Neuronal stem cell (in vitro differentiated cells): ENCODE data around the gene SLC10A4.

Experiments used
- DNase-seq: peaks from one replicate; pipeline ENCODE4 v3.0.0-alpha.2; 2013; ENCODE audit warnings: low spot score
- H2AFZ ChIP-seq: one replicate; pipeline ENCODE4 v1.6.1; 2013; ENCODE audit warnings: mild to moderate bottlenecking, low read length, inconsistent platforms
- H2AK5ac ChIP-seq: 2 replicates; pipeline ENCODE4 v1.6.1; 2013; ENCODE audit warnings: low read depth, mild to moderate bottlenecking, inconsistent platforms, low read length, moderate library complexity, mixed read lengths
- H2BK120ac ChIP-seq: 2 replicates; pipeline ENCODE4 v1.6.1; 2013; ENCODE audit warnings: low read depth, mild to moderate bottlenecking, inconsistent platforms, low read length, moderate library complexity, mixed read lengths
- H2BK12ac ChIP-seq: one replicate; pipeline ENCODE4 v1.6.1; 2013; ENCODE audit warnings: low read length, inconsistent platforms
- H2BK15ac ChIP-seq: 2 replicates; pipeline ENCODE4 v1.6.1; 2013; ENCODE audit warnings: mild to moderate bottlenecking, low read length, inconsistent platforms, mixed read lengths
- H2BK5ac ChIP-seq: one replicate; pipeline ENCODE4 v1.6.1; 2013; ENCODE audit warnings: inconsistent platforms, mild to moderate bottlenecking, low read length, moderate library complexity
- H3K14ac ChIP-seq: one replicate; pipeline ENCODE4 v1.6.1; 2013; ENCODE audit warnings: low read length, inconsistent platforms
- H3K18ac ChIP-seq: 2 replicates; pipeline ENCODE4 v1.6.1; 2013; ENCODE audit warnings: low read length, inconsistent platforms
- H3K23ac ChIP-seq: 2 replicates; pipeline ENCODE4 v1.6.1; 2013; ENCODE audit warnings: low read depth, mild to moderate bottlenecking, mixed read lengths, low read length, inconsistent platforms; ENCODE audit not compliant: poor library complexity
- H3K27ac ChIP-seq: replicated peaks from 3 replicates; pipeline ENCODE4 v1.5.1; 2013; ENCODE audit warnings: low read length, inconsistent platforms
- H3K27me3 ChIP-seq, 3 experiments: 2 replicates each; pipeline ENCODE4 v1.6.1; 2013; ENCODE audit warnings: low read length in 3 of 3, mild to moderate bottlenecking in 2 of 3, inconsistent platforms in 1 of 3, low read depth in 1 of 3, mixed read lengths in 1 of 3, moderate library complexity in 1 of 3; ENCODE audit not compliant: control insufficient read depth in 3 of 3, insufficient read depth in 3 of 3
- H3K36me3 ChIP-seq, 2 donors: replicated peaks in 1 of 2; 2 replicates each; pipeline ENCODE4 v1.6.1; 2013; ENCODE audit warnings: low read length in 2 of 2; ENCODE audit not compliant: control insufficient read depth in 2 of 2, insufficient read depth in 2 of 2
- H3K4ac ChIP-seq: 2 replicates; pipeline ENCODE4 v1.6.1; 2013; ENCODE audit warnings: inconsistent platforms, mild to moderate bottlenecking, low read length, moderate library complexity
- H3K4me1 ChIP-seq, 2 donors: 1 replicate in 1 of 2; 2 replicates in 1 of 2; pipeline ENCODE4 v1.6.1; 2013; ENCODE audit warnings: low read length in 2 of 2, low read depth in 1 of 2; ENCODE audit not compliant: control insufficient read depth in 2 of 2, insufficient read depth in 1 of 2
- H3K4me2 ChIP-seq: one replicate; pipeline ENCODE4 v1.6.1; 2013; ENCODE audit warnings: mild to moderate bottlenecking, low read length, inconsistent platforms; ENCODE audit not compliant: insufficient read depth, poor library complexity, severe bottlenecking
- H3K4me3 ChIP-seq, 2 donors: 2 replicates each; pipeline ENCODE4 v1.5.1; 2013; ENCODE audit warnings: low read length in 2 of 2, mild to moderate bottlenecking in 2 of 2, inconsistent platforms in 1 of 2, moderate library complexity in 1 of 2
- H3K79me1 ChIP-seq: one replicate; pipeline ENCODE4 v1.6.1; 2013; ENCODE audit warnings: low read depth, mild to moderate bottlenecking, inconsistent platforms, low read length, moderate library complexity
- H3K9ac ChIP-seq: one replicate; pipeline ENCODE4 v1.6.1; 2013; ENCODE audit warnings: mild to moderate bottlenecking, low read depth, low read length, inconsistent platforms; ENCODE audit not compliant: poor library complexity
- H3K9me3 ChIP-seq, 2 donors: replicated peaks in 1 of 2; 2 replicates each; pipeline versions ENCODE3 to v1.6.1; 2013; ENCODE audit warnings: low read length in 2 of 2, mild to moderate bottlenecking in 2 of 2, inconsistent platforms in 1 of 2, low read depth in 1 of 2, mixed read lengths in 1 of 2, moderate library complexity in 1 of 2; ENCODE audit not compliant: control insufficient read depth in 2 of 2, insufficient read depth in 1 of 2
- H4K8ac ChIP-seq: one replicate; pipeline ENCODE4 v1.6.1; 2013; ENCODE audit warnings: low read depth, mild to moderate bottlenecking, inconsistent platforms, low read length, moderate library complexity
- H4K91ac ChIP-seq: one replicate; pipeline ENCODE4 v1.6.1; 2013; ENCODE audit warnings: low read length, low read depth, mild to moderate bottlenecking, inconsistent platforms; ENCODE audit not compliant: poor library complexity
- WGBS, 2 donors: extraction: QIAGEN DNeasy Blood & Tissue Kit; methylation state at CpG; one replicate each; pipeline ENCODE4 v1.1.7; 2013; ENCODE audit warnings: missing lambda C conversion rate in 2 of 2, mixed read lengths in 1 of 2; ENCODE audit not compliant: insufficient read length in 2 of 2, insufficient replicate concordance in 1 of 2; ENCODE audit errors: extremely low coverage in 2 of 2; 5-methylcytosine and 5-hydroxymethylcytosine counted together

The SLC10A4 gene

GRCh38 chr4:48472794-48473193 is 10.3 kb upstream of the SLC10A4 start:
- no peak overlapping the region for H2AFZ ChIP-seq
- no peaks in the 10 kb centered on the region for H3K36me3 ChIP-seq
- H3K27ac ChIP-seq: no peak overlapping the region
- DNase-seq: no peak
- no peaks in the 10 kb centered on the region for H3K79me1 ChIP-seq
- H3K27me3 ChIP-seq: no peaks in the 10 kb centered on the region
- no peak overlapping the region for H2BK12ac ChIP-seq
- no peak overlapping the region for H3K4me2 ChIP-seq
- H2BK15ac ChIP-seq: no peak overlapping the region
- no peak overlapping the region for H2BK5ac ChIP-seq
- no peak overlapping the region for H3K14ac ChIP-seq
- no peak overlapping the region for H3K4ac ChIP-seq
- no peak overlapping the region for H3K4me3 ChIP-seq
- H2BK120ac ChIP-seq: no peak overlapping the region
- H3K9me3 ChIP-seq: no peaks in the 10 kb centered on the region
- H2AK5ac ChIP-seq: no peak overlapping the region
- H3K18ac ChIP-seq: no peak overlapping the region
- no peak overlapping the region for H3K23ac ChIP-seq
- no peak overlapping the region for H4K91ac ChIP-seq
- no peak overlapping the region for H3K9ac ChIP-seq
- WGBS, 2 donors: no CpG with 5 or more reads among the region's 1 CpG
- H4K8ac ChIP-seq: no peak overlapping the region
- peaks cover 2 to 14% of the 10 kb centered on the region in 2 donors for H3K4me1 ChIP-seq

GRCh38 chr4:48475770-48476169 is 7.4 kb upstream of the SLC10A4 start:
- no CpG with 5 or more reads among the region's 6 CpGs for WGBS, 2 donors
- H3K18ac ChIP-seq: no peak overlapping the region
- H3K36me3 ChIP-seq: no peaks in the 10 kb centered on the region
- no peak overlapping the region for H3K14ac ChIP-seq
- no peak overlapping the region for H2BK15ac ChIP-seq
- no peak overlapping the region for H3K27ac ChIP-seq
- H3K4me3 ChIP-seq: no peak overlapping the region
- no peak overlapping the region for H3K4ac ChIP-seq
- no peaks in the 10 kb centered on the region for H3K9me3 ChIP-seq
- no peak overlapping the region for H2AFZ ChIP-seq
- no peak overlapping the region for H2BK120ac ChIP-seq
- H3K23ac ChIP-seq: no peak overlapping the region
- H3K4me2 ChIP-seq: no peak overlapping the region
- H3K27me3 ChIP-seq: no peaks in the 10 kb centered on the region
- no peak for DNase-seq
- H4K8ac ChIP-seq: no peak overlapping the region
- H3K79me1 ChIP-seq: no peaks in the 10 kb centered on the region
- H2BK5ac ChIP-seq: no peak overlapping the region
- H3K9ac ChIP-seq: no peak overlapping the region
- peaks cover 0 to 2% of the 10 kb centered on the region in 2 donors for H3K4me1 ChIP-seq
- no peak overlapping the region for H4K91ac ChIP-seq
- H2AK5ac ChIP-seq: no peak overlapping the region
- no peak overlapping the region for H2BK12ac ChIP-seq

- H3K9ac ChIP-seq: no peak overlapping the region
- H3K36me3 ChIP-seq: no peaks in the 10 kb centered on the region
- no peak overlapping the region for H3K18ac ChIP-seq
- no peak overlapping the region for H2BK120ac ChIP-seq
- WGBS, 2 donors: no CpG with 5 or more reads among the region's 2 CpGs
- no peak overlapping the region for H3K27ac ChIP-seq
- H4K8ac ChIP-seq: no peak overlapping the region
- no peak overlapping the region for H2AK5ac ChIP-seq
- DNase-seq: no peak
- H2AFZ ChIP-seq: no peak overlapping the region
- no peaks in the 10 kb centered on the region for H3K9me3 ChIP-seq
- no peak overlapping the region for H3K14ac ChIP-seq
- no peak overlapping the region for H2BK15ac ChIP-seq
- no peaks in the 10 kb centered on the region for H3K4me1 ChIP-seq
- no peak overlapping the region for H3K23ac ChIP-seq
- H3K4ac ChIP-seq: no peak overlapping the region
- no peak overlapping the region for H2BK12ac ChIP-seq
- peaks cover 0 to 10% (median 1%) of the 10 kb centered on the region in 3 experiments for H3K27me3 ChIP-seq
- no peak overlapping the region for H3K4me2 ChIP-seq
- H4K91ac ChIP-seq: no peak overlapping the region
- H3K4me3 ChIP-seq: no peak overlapping the region
- H3K79me1 ChIP-seq: no peaks in the 10 kb centered on the region
- no peak overlapping the region for H2BK5ac ChIP-seq
These were observed 4.9 kb upstream of the SLC10A4 start for GRCh38 chr4:48478273-48478672.

- Histone ChIP-seq H3K18ac (no peak overlapping the region), H3K4ac (no peak overlapping the region), H4K91ac (no peak overlapping the region), H2AK5ac (no peak overlapping the region), H3K9me3 (peaks cover 3 to 8% of the 10 kb centered on the region in 2 donors), H3K4me2 (no peak overlapping the region), H3K14ac (no peak overlapping the region), H4K8ac (no peak overlapping the region), H3K9ac (no peak overlapping the region), H2BK120ac (no peak overlapping the region), H2AFZ (no peak overlapping the region), H3K4me1 (peaks cover 0 to 2% of the 10 kb centered on the region in 2 donors), H3K79me1 (peaks cover 3% of the 10 kb centered on the region), H3K23ac (no peak overlapping the region), H3K27ac (no peak overlapping the region), H2BK12ac (no peak overlapping the region), H3K4me3 (no peak overlapping the region), H2BK5ac (no peak overlapping the region), H3K27me3 (peaks cover 3 to 28% (median 17%) of the 10 kb centered on the region in 3 experiments), H2BK15ac (no peak overlapping the region), H3K36me3 (no peaks in the 10 kb centered on the region)
- no CpG with 5 or more reads among the region's 1 CpG for WGBS, 2 donors
- DNase-seq: no peak
These were observed 1.6 kb upstream of the SLC10A4 start for GRCh38 chr4:48481581-48481980.
